ENCODE data around the gene HIC1. TPM values are rescaled to one million over a fixed set of nuclear protein-coding genes. Genes with fewer than 3 reads are reported as not detected.

HIC1 gene
- total RNA-seq, 1 experiment from 2014 or later, result 1.0 TPM

DNA sequence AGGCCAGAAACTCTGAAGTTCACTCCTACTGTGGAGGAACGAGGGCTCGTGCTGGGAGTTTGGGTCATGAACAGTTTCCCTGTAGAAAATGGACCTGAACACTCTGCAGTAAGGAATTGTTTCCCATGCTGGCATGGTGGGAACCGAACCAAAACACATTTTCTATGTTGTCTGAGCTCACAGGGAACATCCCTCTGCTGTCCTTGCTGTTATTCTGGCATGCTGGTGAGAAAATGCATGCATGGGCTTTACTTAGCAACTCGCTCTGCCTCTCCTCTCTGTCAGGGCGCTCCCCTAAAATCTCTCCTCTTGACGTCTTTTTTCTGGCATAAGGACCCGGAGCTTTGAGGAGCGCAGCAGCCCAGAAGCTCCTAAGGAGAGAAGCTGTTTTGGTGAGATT, 35.2 kb upstream of the HIC1 start:
- Mint-ChIP-seq H3K36me3 (ENCODE audit: insufficient read depth, unreplicated experiment) (no peaks in the 10 kb centered on the region), H3K9me3 (ENCODE audit: unreplicated experiment) (no peaks in the 10 kb centered on the region), H3K27ac (ENCODE audit: low read depth, unreplicated experiment) (no peak overlapping the region), H3K4me1 (ENCODE audit: insufficient read depth, unreplicated experiment) (peaks cover 11% of the 10 kb centered on the region), H3K27me3 (ENCODE audit: insufficient read depth, unreplicated experiment) (no peaks in the 10 kb centered on the region), H3K4me3 (ENCODE audit: unreplicated experiment) (no peak overlapping the region)
- no peak for DNase-seq (ENCODE audit: unreplicated experiment)
- TF ChIP-seq, protein P1, sequence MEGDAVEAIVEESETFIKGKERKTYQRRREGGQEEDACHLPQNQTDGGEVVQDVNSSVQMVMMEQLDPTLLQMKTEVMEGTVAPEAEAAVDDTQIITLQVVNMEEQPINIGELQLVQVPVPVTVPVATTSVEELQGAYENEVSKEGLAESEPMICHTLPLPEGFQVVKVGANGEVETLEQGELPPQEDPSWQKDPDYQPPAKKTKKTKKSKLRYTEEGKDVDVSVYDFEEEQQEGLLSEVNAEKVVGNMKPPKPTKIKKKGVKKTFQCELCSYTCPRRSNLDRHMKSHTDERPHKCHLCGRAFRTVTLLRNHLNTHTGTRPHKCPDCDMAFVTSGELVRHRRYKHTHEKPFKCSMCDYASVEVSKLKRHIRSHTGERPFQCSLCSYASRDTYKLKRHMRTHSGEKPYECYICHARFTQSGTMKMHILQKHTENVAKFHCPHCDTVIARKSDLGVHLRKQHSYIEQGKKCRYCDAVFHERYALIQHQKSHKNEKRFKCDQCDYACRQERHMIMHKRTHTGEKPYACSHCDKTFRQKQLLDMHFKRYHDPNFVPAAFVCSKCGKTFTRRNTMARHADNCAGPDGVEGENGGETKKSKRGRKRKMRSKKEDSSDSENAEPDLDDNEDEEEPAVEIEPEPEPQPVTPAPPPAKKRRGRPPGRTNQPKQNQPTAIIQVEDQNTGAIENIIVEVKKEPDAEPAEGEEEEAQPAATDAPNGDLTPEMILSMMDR (IDR thresholded peaks at IDR 0.05; ENCODE audit: unreplicated experiment), result no peak
- ChIA-PET CTCF (interaction anchor here (1.4 kb wide), 2 partner anchors 110 to 225 kb away, joined by 3 to 4 read pairs; no protein-coding TSS in a partner anchor), POLR2A (interaction anchor here (1.1 to 1.4 kb wide), 3 partner anchors 8 to 20 kb away, joined by 3 to 6 read pairs (median 4); partner anchors contain the start of gene DPH1)
- no TSS peak for BruUV-seq (replicated peaks)
- intact Hi-C loops (cut with micrococcal nuclease), result no loop called here

DNA sequence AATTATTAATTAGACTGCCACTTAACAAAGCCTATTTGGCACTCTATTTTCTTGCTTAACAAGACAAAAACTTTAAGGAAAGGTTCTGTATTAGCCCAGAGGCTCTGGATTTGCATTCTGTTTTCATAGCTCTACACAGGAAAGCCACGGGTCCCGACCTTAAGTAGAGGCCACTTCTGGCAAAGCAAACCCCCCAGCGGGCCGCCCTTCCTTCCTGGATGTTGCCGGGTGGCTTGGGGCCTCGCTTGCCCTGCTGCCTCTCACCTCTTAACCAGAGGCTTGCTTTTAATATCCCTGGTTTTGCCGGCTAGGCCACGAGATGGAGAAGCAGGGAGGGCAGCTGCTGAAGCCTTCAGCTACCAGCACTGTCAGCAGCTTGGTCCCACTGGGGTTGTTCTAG, 34.2 kb upstream of the HIC1 start:
- intact Hi-C loops (cut with micrococcal nuclease), result no loop called here
- no TSS peak for BruUV-seq (replicated peaks)
- H3K4me3 Mint-ChIP-seq (ENCODE audit: unreplicated experiment), result no peak overlapping the region
- TF ChIP-seq, protein P1 (IDR thresholded peaks at IDR 0.05; ENCODE audit: unreplicated experiment), result no peak
- peaks cover 6% of the 10 kb centered on the region for H3K4me1 Mint-ChIP-seq (ENCODE audit: insufficient read depth, unreplicated experiment)
- H3K27ac Mint-ChIP-seq (ENCODE audit: low read depth, unreplicated experiment), result no peak overlapping the region
- no peaks in the 10 kb centered on the region for H3K9me3 Mint-ChIP-seq (ENCODE audit: unreplicated experiment)
- DNase-seq (ENCODE audit: unreplicated experiment), result no peak
- no peaks in the 10 kb centered on the region for H3K27me3 Mint-ChIP-seq (ENCODE audit: insufficient read depth, unreplicated experiment)
- H3K36me3 Mint-ChIP-seq (ENCODE audit: insufficient read depth, unreplicated experiment), result no peaks in the 10 kb centered on the region
- POLR2A ChIA-PET, result interaction anchor here (1.1 to 1.3 kb wide), 2 partner anchors 9 to 21 kb away, joined by 3 to 4 read pairs; no protein-coding TSS in a partner anchor
- CTCF ChIA-PET, result interaction anchor here (0.7 to 1.4 kb wide), 3 partner anchors 14 to 224 kb away, joined by 3 to 4 read pairs (median 3); no protein-coding TSS in a partner anchor

DNA sequence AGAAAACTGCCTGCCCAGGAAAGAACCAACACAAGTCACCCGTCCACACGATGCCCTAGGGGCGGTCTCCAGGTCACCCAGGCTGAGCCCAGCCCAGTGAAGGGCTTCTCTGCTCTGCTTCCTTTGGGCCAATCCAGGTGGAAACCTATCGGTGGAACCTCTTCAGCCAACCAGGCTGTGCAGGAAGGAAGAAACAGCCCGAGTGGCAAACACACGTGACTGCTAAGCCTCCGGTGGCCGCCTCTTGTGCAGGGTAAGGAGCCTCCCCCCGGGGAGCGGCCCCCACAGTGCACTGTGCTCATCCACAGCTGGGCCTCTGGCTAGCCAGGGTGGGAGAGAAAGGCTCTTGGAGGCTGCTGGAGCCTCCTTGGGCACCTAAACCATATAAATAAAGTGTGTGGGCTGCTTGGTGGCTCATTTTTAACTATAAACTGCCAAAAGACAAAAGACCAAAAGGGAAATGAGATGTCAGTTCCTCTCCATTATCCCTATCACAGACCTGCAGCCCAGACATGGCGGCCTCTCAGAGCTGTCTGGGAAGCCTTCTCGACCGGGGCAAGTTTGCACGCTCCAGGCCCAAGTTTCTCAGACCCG, 32.2 kb upstream of the HIC1 start:
- ChIA-PET CTCF (interaction anchor here (0.6 to 7.4 kb wide), 4 partner anchors 82 to 242 kb away, joined by 3 to 124 read pairs (median 3); no protein-coding TSS in a partner anchor), POLR2A (interaction anchor here (1.7 to 4.9 kb wide), 3 partner anchors 10 to 113 kb away, joined by 8 to 50 read pairs (median 24); no protein-coding TSS in a partner anchor)
- intact Hi-C loops (cut with micrococcal nuclease), result no loop called here
- H3K36me3 Mint-ChIP-seq (ENCODE audit: insufficient read depth, unreplicated experiment), result no peaks in the 10 kb centered on the region
- no peak overlapping the region for H3K4me3 Mint-ChIP-seq (ENCODE audit: unreplicated experiment)
- H3K27ac Mint-ChIP-seq (ENCODE audit: low read depth, unreplicated experiment), result no peak overlapping the region
- H3K27me3 Mint-ChIP-seq (ENCODE audit: insufficient read depth, unreplicated experiment), result no peaks in the 10 kb centered on the region
- no TSS peak for BruUV-seq (replicated peaks)
- H3K4me1 Mint-ChIP-seq (ENCODE audit: insufficient read depth, unreplicated experiment), result peaks cover 11% of the 10 kb centered on the region
- no peaks in the 10 kb centered on the region for H3K9me3 Mint-ChIP-seq (ENCODE audit: unreplicated experiment)
- DNase-seq (ENCODE audit: unreplicated experiment), result no peak
- TF ChIP-seq, protein P1 (IDR thresholded peaks at IDR 0.05; ENCODE audit: unreplicated experiment), result no peak

DNA sequence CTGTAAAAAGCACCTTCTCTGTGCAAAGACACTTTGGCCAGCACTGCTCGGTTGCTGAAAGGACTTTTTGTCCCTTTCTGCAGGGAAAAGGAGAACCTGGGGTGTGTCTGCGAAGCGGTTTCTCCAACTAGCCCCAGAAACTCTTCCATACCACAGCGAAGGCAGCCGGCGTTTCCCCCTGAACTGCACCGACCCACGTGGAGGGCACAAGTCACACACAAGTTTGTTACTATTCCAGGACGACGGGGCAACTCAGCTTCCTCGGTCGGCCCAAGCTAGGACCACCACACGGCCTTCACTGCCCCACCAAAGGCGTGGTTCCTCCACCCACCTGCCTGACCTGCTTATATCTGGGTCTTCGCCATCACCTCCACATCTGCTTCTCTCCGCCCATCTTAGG, 31.6 kb upstream of the HIC1 start:
- CTCF ChIA-PET, result interaction anchor here (0.6 to 7.4 kb wide), 4 partner anchors 113 to 242 kb away, joined by 3 to 124 read pairs (median 16); no protein-coding TSS in a partner anchor
- Mint-ChIP-seq H3K9me3 (ENCODE audit: unreplicated experiment) (no peaks in the 10 kb centered on the region), H3K27me3 (ENCODE audit: insufficient read depth, unreplicated experiment) (no peaks in the 10 kb centered on the region), H3K4me1 (ENCODE audit: insufficient read depth, unreplicated experiment) (peaks cover 11% of the 10 kb centered on the region), H3K36me3 (ENCODE audit: insufficient read depth, unreplicated experiment) (no peaks in the 10 kb centered on the region), H3K27ac (ENCODE audit: low read depth, unreplicated experiment) (no peak overlapping the region), H3K4me3 (ENCODE audit: unreplicated experiment) (peak overlapping the region; percentile 78)
- BruUV-seq (replicated peaks), result no TSS peak
- POLR2A ChIA-PET, result interaction anchor here (1.0 to 4.9 kb wide), 6 partner anchors 11 to 313 kb away, joined by 3 to 50 read pairs (median 6); partner anchors contain the start of genes RPA1, SMYD4 and TSR1
- no peak for DNase-seq (ENCODE audit: unreplicated experiment)
- intact Hi-C loops (cut with micrococcal nuclease), result no loop called here
- TF ChIP-seq, protein P1 (IDR thresholded peaks at IDR 0.05; ENCODE audit: unreplicated experiment), result no peak

All from MCF 10A (cell line).